ENCODE results near the gene MYH9.

The MYH9 gene

DNA sequence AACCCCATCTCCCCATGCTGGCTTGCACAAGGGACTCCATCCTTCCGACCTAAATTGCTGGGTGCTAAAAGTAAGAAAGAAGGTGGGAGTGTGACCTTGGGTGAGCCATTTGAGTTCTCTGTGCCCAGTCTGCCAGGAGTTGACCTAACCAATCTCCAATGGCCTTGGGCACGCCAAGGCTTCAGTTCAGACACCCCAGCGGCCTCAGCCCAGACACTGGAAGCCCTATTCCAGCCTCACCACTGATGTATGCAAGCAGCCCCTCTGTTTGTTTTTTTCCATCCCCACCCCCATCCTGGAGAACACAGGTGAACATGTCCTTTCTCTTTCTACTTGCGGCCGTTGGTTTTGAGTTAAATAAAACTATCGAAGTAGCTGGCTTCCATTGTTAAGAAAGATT, 31.9 kb downstream of the MYH9 start:
- H3K4me1 ChIP-seq (ENCODE audit: control insufficient read depth, insufficient read depth, low read length), result peaks cover 30% of the 10 kb centered on the region
- H3K27ac ChIP-seq (ENCODE audit: extremely low read depth, low read depth, low read length), result no peak overlapping the region
- H3K36me3 ChIP-seq (ENCODE audit: control insufficient read depth in 2 of 2, insufficient read depth in 1 of 2, low read length in 2 of 2), result peaks cover 0 to 6% of the 10 kb centered on the region in 2 experiments; a peak in 2 of 3 replicates
- TF ChIP-seq, protein P1, sequence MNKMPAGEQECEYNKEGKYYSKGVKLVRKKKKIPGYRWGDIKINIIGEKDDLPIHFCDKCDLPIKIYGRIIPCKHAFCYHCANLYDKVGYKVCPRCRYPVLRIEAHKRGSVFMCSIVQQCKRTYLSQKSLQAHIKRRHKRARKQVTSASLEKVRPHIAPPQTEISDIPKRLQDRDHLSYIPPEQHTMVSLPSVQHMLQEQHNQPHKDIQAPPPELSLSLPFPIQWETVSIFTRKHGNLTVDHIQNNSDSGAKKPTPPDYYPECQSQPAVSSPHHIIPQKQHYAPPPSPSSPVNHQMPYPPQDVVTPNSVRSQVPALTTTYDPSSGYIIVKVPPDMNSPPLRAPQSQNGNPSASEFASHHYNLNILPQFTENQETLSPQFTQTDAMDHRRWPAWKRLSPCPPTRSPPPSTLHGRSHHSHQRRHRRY (tag by site-specific recombination; IDR thresholded peaks at IDR 0.05), result no peak
- TF ChIP-seq ZNF132 (tag by site-specific recombination; IDR thresholded peaks at IDR 0.05; ENCODE audit: borderline replicate concordance), result no peak
- TF ChIP-seq, protein P2, sequence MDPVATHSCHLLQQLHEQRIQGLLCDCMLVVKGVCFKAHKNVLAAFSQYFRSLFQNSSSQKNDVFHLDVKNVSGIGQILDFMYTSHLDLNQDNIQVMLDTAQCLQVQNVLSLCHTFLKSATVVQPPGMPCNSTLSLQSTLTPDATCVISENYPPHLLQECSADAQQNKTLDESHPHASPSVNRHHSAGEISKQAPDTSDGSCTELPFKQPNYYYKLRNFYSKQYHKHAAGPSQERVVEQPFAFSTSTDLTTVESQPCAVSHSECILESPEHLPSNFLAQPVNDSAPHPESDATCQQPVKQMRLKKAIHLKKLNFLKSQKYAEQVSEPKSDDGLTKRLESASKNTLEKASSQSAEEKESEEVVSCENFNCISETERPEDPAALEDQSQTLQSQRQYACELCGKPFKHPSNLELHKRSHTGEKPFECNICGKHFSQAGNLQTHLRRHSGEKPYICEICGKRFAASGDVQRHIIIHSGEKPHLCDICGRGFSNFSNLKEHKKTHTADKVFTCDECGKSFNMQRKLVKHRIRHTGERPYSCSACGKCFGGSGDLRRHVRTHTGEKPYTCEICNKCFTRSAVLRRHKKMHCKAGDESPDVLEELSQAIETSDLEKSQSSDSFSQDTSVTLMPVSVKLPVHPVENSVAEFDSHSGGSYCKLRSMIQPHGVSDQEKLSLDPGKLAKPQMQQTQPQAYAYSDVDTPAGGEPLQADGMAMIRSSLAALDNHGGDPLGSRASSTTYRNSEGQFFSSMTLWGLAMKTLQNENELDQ (tag by site-specific recombination; IDR thresholded peaks at IDR 0.05; ENCODE audit: low read depth), result no peak
- no peak for TF ChIP-seq ZFP3 (tag by site-specific recombination; IDR thresholded peaks at IDR 0.05; ENCODE audit: low read depth)
- no peaks in the 10 kb centered on the region for H3K9me3 ChIP-seq (ENCODE audit: control insufficient read depth, insufficient read depth, low read depth, low read length)
- CTCF ChIA-PET, result interaction anchor here (0.6 to 2.4 kb wide), 6 partner anchors 17 to 167 kb away, joined by 3 to 7 read pairs (median 3); no protein-coding TSS in a partner anchor
- H3K4me3 ChIP-seq (ENCODE audit: low read depth, low read length), result no peak overlapping the region
- POLR2A ChIA-PET, result interaction anchor here (0.6 to 1.4 kb wide), 3 partner anchors 15 to 122 kb away, joined by 3 to 5 read pairs (median 4); no protein-coding TSS in a partner anchor

DNA sequence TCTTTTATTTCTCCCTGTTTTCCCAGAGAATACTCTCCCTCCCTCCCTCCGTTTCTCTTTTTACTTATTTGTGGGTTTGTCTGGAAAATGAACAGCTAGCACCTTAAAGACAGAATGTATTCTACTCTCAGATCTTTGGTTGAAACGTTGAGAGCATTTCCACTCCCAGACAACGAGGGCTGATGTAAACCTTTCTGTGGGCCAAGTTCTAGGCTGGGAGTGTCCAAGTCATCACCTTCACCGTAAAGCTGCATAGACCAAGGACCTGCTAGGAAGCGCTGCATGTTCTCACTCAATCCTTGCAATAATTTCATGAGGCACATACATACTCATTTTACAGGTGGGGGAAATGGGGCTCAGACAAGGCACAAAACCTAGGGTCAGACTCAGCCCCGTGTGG, 32.4 kb downstream of the MYH9 start:
- Histone ChIP-seq H3K27ac (ENCODE audit: extremely low read depth, low read depth, low read length) (no peak overlapping the region), H3K36me3 (ENCODE audit: control insufficient read depth in 2 of 2, insufficient read depth in 1 of 2, low read length in 2 of 2) (peaks cover 0 to 6% of the 10 kb centered on the region in 2 experiments; a peak in 2 of 3 replicates), H3K4me3 (ENCODE audit: low read depth, low read length) (no peak overlapping the region), H3K9me3 (ENCODE audit: control insufficient read depth, insufficient read depth, low read depth, low read length) (no peaks in the 10 kb centered on the region), H3K4me1 (ENCODE audit: control insufficient read depth, insufficient read depth, low read length) (peaks cover 32% of the 10 kb centered on the region)
- ChIA-PET POLR2A (interaction anchor here (0.6 to 1.4 kb wide), 3 partner anchors 15 to 26 kb away, joined by 3 to 4 read pairs (median 4); no protein-coding TSS in a partner anchor), CTCF (interaction anchor here (0.7 to 2.4 kb wide), 4 partner anchors 21 to 131 kb away, joined by 3 to 7 read pairs (median 6); no protein-coding TSS in a partner anchor)
- TF ChIP-seq ZNF549 (tag by site-specific recombination; IDR thresholded peaks at IDR 0.05), result no peak
- 0 out of 2 replicates have a peak, but pooled peaks have one; percentile 30 for TF ChIP-seq ZNF366 (tag by site-specific recombination; conservative IDR thresholded peaks at IDR 0.05)
- no peak for TF ChIP-seq ZNF785 (tag by site-specific recombination; IDR thresholded peaks at IDR 0.05)
- TF ChIP-seq ZNF473 (tag by site-specific recombination; IDR thresholded peaks at IDR 0.05), result no peak
- TF ChIP-seq, protein P3, sequence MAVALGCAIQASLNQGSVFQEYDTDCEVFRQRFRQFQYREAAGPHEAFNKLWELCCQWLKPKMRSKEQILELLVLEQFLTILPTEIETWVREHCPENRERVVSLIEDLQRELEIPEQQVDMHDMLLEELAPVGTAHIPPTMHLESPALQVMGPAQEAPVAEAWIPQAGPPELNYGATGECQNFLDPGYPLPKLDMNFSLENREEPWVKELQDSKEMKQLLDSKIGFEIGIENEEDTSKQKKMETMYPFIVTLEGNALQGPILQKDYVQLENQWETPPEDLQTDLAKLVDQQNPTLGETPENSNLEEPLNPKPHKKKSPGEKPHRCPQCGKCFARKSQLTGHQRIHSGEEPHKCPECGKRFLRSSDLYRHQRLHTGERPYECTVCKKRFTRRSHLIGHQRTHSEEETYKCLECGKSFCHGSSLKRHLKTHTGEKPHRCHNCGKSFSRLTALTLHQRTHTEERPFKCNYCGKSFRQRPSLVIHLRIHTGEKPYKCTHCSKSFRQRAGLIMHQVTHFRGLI (tag by site-specific recombination; IDR thresholded peaks at IDR 0.05), result no peak
- TF ChIP-seq, protein P4, sequence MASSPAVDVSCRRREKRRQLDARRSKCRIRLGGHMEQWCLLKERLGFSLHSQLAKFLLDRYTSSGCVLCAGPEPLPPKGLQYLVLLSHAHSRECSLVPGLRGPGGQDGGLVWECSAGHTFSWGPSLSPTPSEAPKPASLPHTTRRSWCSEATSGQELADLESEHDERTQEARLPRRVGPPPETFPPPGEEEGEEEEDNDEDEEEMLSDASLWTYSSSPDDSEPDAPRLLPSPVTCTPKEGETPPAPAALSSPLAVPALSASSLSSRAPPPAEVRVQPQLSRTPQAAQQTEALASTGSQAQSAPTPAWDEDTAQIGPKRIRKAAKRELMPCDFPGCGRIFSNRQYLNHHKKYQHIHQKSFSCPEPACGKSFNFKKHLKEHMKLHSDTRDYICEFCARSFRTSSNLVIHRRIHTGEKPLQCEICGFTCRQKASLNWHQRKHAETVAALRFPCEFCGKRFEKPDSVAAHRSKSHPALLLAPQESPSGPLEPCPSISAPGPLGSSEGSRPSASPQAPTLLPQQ (tag by site-specific recombination; IDR thresholded peaks at IDR 0.05), result 0 out of 2 replicates have a peak, but pooled peaks have one; percentile 7
- TF ChIP-seq KLF9 (tag by site-specific recombination; IDR thresholded peaks at IDR 0.05; ENCODE audit: low read depth), result no peak
- TF ChIP-seq, protein P5, sequence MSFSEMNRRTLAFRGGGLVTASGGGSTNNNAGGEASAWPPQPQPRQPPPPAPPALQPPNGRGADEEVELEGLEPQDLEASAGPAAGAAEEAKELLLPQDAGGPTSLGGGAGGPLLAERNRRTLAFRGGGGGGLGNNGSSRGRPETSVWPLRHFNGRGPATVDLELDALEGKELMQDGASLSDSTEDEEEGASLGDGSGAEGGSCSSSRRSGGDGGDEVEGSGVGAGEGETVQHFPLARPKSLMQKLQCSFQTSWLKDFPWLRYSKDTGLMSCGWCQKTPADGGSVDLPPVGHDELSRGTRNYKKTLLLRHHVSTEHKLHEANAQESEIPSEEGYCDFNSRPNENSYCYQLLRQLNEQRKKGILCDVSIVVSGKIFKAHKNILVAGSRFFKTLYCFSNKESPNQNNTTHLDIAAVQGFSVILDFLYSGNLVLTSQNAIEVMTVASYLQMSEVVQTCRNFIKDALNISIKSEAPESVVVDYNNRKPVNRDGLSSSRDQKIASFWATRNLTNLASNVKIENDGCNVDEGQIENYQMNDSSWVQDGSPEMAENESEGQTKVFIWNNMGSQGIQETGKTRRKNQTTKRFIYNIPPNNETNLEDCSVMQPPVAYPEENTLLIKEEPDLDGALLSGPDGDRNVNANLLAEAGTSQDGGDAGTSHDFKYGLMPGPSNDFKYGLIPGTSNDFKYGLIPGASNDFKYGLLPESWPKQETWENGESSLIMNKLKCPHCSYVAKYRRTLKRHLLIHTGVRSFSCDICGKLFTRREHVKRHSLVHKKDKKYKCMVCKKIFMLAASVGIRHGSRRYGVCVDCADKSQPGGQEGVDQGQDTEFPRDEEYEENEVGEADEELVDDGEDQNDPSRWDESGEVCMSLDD (tag by site-specific recombination; IDR thresholded peaks at IDR 0.05), result no peak
- TF ChIP-seq, protein P6, sequence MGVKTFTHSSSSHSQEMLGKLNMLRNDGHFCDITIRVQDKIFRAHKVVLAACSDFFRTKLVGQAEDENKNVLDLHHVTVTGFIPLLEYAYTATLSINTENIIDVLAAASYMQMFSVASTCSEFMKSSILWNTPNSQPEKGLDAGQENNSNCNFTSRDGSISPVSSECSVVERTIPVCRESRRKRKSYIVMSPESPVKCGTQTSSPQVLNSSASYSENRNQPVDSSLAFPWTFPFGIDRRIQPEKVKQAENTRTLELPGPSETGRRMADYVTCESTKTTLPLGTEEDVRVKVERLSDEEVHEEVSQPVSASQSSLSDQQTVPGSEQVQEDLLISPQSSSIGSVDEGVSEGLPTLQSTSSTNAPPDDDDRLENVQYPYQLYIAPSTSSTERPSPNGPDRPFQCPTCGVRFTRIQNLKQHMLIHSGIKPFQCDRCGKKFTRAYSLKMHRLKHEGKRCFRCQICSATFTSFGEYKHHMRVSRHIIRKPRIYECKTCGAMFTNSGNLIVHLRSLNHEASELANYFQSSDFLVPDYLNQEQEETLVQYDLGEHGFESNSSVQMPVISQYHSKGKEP (tag by site-specific recombination; IDR thresholded peaks at IDR 0.05), result peak; percentile 47; the same call in 1 of the 2 replicates
- no peak for TF ChIP-seq ZNF324 (tag by site-specific recombination; IDR thresholded peaks at IDR 0.05)
- no peak for TF ChIP-seq YY2 (tag by site-specific recombination; IDR thresholded peaks at IDR 0.05)
- TF ChIP-seq GLIS1 (tag by site-specific recombination; IDR thresholded peaks at IDR 0.05), result no peak

All from HEK293 (cell line).